Frontal cortex (tissue), 4 donors: ENCODE results near the gene DNAJC12. TPM values are rescaled to one million over a fixed set of nuclear protein-coding genes. Genes with fewer than 3 reads are reported as not detected.
A peak's percentile ranks its signal among the peaks of the same experiment; 100 is the strongest.
"Not testable (repeated sequence)": the region's sequence is repeated elsewhere in the genome, so short reads cannot be mapped to it uniquely, and the experiment has no call there.

Experiments used
- DNase-seq, 2 donors: peaks; one replicate each; pipeline ENCODE4 v3.0.0; 2012; ENCODE audit warnings: low spot score in 2 of 2
- FAIRE-seq: peaks from 2 replicates; lab custom pipeline; 2012; peaks lifted over from hg19 to GRCh38; lab: Jason Lieb, UNC
- total RNA-seq: library from RNA; depleted of rRNA; stranded (reverse); fragments of >200 nt; gene quantifications from one replicate; pipeline ENCODE4 v1.2.3, GENCODE V29; 2014
- donor health status: control.
- donor health status: control.
- donor health status: control.

Gene DNAJC12
- total RNA-seq: 4.5 TPM

DNA sequence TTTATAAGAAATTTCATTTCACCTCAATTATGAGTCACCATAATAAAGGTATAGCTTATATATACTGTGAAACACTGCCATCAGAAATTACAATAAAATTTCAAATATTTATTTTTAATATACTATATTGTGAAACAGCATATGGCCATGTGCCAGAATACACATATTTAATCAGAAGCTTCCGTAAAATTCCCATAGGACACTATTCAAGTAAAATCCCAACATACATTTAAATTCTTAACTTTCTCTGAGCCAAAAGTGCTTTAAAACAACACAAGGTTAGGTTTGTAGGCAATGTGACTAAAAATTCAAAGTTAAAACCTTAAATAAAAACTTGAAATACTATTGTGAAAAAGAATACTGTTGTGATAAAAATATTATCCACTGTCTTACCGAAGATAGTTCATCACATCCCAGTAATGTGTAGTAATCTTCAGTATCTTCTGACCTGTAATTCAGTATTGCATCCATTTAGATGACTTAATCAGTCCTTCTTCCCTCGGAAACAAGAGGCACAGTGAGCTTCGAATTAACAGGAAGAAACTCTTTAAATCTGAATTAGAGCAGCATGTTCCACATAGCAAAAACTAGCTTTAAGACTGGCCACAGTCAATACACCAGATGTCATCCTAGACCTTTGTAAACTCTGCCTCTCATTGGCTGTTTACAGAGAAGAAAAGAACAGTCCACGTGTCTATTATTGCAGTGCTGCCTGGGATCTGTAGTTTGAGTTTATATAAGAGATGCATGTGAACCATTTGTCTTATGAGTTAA is at the start of gene DNAJC12:
Gene DNAJC12 (minus strand): TSS at position 648 of the 774 bp plus-strand sequence. CDS start 177 bp downstream, at position 471.
- peak; percentile 10 for FAIRE-seq
- peak; percentile 18 to 41 for DNase-seq

DNA sequence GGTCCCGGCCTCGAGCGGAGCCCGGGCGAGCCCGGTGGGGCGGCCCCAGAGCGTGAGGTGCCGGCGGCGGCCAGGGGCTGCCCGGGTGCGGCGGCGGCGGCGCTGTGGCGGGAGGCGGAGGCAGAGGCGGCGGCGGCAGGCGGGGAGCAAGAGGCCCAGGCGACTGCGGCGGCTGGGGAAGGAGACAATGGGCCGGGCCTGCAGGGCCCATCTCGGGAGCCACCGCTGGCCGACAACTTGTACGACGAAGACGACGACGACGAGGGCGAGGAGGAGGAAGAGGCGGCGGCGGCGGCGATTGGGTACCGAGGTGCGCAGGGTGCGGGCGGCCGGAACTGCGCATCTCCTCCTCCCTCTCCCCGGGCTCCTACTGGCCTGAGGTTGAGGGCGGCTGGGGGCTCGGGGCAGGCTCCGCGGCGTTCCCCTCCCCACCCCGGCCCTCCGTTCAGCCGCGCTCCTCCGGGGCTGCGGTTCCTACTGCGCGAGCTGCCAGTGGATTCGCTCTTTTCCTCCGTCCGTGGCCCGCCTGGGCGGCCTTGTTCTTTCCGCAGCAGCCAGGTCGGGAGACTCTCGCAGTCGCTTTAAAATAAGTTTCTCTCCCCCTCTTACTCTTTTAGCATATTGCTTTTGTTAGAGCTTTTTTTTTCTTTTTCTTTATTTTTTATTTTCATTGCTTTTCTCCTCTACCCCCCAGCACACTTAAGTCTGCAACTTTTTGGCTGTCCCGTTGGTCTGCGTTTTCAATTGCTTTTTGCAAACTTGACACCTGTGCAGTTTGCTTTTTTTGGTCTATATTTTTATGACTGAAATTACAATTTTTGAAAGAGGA is 47.1 kb upstream of the DNAJC12 start:
- FAIRE-seq: no peak

DNA sequence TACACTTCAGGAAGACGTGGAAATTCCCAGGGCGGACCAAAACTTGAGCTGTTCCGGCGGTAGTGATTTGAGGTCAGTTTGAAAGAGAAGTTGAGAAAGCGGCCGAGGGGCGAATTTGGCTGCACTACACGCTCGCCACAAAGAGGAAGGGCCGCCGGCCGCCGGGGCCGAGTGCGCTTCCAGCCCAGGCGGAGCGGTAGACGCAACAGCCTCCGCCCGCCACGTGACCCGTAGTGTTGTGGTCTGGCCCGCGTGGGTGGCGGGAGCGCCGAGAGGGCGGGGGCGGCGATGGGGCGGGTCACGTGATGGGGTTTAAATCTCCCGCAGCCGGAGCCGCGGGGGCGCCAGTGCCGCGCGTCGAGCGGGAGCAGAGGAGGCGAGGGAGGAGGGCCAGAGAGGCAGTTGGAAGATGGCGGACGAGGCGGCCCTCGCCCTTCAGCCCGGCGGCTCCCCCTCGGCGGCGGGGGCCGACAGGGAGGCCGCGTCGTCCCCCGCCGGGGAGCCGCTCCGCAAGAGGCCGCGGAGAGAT is 46.4 kb upstream of the DNAJC12 start, which contains the start of gene SIRT1:
Gene SIRT1 (plus strand): TSS at position 344 of the 529 bp plus-strand sequence. CDS start 66 bp downstream, at position 410.
- no peak for FAIRE-seq
- peak; percentile 95 for DNase-seq

More for the DNA sequence above, 47.1 kb upstream of the DNAJC12 start:
- DNase-seq: peak; percentile 66 to 77

DNA sequence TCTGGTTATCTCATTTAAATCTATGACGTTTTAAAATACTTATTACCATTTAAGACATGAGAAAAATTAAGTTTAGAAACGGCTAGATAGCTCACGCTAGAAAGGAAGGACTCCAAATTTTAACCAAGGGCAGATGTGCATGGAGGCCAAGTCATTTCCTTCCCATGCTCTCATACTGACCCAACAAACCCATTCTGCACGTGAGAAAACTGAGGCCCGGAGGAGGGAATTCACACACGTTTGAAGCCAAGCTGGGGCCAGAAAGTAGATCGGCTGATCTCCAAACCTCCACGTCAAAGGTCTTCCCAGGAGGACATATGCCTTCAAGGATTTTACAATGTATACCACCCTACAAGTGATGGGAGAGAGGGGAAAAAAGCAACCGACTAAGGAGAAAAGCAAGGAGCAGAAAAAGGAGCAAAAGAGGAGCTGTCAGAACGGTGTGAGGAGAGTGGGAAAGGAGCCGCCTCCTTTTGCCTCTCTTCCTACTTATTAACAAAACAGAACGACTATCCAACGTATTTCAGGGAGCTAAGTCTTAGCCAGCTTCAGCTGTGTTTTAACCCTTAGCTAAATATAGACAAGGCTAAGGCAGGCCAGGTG is 45.8 kb upstream of the DNAJC12 start:
- FAIRE-seq: no peak
- peak; percentile 16 to 20 for DNase-seq

DNA sequence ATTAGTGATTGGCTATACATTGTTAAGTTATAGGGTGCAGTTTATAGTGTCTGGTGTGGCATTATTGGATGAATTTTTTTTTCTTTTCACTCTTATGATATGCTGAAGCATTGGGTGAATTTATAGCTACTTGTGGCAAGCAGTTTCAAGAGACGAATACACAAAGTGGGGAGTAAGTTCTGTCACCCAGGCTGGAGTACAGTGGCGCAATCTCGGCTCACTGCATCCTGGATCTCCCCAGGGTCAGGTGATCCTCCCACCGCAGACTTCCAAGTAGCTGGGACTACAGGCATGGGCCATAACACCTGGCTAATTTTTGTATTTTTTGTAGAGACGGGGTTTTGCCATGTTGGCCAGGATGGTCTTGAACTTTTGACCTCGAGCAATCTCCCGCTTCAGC is 40.1 kb upstream of the DNAJC12 start:
- DNase-seq (no peak), FAIRE-seq (no peak)

DNA sequence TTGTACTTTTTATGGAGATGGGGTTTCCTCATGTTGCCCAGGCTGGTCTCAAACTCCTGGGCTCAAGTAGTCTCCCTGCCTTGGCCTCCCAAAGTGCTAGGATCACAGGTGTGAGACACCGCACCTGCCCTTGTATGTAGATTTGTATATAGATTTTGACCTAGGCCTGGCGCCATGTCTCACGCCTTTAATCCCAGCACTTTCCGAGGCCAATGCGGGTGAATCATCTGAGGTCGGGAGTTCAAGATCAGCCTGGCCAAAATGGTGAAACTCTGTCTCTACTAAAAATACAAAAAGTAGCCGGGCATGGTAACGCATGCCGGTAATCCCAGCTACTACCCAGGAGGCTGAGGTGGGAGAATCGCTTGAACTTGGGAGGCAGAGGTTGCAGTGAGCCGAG is 39.4 kb upstream of the DNAJC12 start:
- FAIRE-seq, DNase-seq: not testable (repeated sequence)

DNA sequence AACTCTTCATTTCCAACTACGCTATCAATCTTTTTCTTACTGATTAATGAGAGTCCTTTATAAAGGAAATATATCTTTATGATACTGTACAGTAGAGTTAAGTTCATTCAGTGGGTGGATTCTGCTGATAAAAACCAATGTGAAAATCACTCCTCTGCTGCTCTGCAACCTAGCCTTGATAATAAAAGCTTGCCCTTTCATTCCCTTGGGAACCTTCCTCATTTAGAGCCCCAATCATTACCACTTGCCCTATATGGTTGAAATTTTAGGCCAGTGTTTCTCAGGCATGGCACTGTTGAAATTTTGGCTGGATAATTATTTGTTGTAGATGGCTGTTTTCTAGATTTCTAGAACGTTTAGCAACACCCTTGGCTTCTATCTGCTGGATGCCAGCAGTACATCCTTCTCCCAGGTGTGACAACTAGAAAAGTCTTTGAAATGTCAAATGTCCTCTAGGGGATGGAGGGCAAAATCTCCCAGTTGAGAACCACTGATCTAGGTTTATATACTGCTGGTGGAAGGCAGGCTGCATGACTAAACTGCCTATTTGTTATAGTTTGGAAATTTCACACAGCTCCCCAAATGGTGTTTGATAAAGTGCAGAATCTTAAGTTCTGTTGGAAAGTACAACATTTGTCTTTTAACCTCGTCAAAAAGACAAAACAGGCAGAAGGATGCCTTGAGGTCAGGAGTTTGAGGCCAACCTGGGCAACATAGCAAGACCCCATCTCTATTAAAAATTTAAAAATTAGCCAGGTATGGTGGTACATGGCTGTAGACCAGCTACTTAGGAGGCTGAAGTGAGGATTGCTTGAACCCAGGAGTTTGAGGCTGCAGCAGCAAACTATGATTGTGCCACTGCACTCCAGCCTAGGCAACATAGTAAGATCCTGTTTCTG is 37.6 kb upstream of the DNAJC12 start:
- no peak for FAIRE-seq
- DNase-seq: no peak

DNA sequence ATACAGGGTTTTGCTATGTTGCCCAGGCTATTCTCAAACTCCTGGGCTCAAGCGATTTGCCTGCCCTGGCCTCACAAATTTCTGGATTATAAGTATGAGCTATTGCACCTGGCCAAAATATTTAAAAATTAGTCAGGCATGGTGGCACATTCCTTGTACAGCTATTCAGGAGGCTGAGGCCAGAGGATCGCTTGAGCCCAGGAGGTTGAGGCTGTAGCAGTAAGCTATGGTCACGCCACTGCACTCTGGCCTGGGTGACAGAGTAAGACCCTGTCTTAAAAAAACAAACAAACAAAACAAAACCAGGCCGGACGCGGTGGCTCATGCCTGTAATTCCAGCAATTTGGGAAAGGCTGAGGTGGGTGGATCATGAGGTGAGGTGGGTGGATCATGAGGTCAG is 32.0 kb upstream of the DNAJC12 start:
- FAIRE-seq: no peak

DNA sequence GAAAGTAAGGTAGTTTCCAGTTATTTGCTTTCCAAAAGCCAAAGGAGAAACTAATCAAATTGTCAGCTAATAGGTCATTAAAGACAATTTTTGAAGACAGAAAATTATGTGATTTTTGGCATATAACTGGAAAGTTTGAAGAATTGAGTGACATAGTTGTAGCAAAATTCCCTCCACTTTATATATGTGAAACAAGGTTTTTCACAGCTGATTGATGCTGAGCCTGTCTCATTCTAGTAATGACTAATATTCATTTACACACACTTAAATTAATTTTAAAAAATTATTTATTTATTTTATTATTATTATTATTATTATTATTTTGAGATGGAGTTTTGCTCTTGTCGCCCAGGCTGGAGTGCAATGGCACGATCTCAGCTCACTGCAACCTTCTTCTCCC is 30.1 kb upstream of the DNAJC12 start:
- FAIRE-seq: no peak
- no peak for DNase-seq

More for the DNA sequence above, 32.0 kb upstream of the DNAJC12 start:
- DNase-seq: no peak

DNA sequence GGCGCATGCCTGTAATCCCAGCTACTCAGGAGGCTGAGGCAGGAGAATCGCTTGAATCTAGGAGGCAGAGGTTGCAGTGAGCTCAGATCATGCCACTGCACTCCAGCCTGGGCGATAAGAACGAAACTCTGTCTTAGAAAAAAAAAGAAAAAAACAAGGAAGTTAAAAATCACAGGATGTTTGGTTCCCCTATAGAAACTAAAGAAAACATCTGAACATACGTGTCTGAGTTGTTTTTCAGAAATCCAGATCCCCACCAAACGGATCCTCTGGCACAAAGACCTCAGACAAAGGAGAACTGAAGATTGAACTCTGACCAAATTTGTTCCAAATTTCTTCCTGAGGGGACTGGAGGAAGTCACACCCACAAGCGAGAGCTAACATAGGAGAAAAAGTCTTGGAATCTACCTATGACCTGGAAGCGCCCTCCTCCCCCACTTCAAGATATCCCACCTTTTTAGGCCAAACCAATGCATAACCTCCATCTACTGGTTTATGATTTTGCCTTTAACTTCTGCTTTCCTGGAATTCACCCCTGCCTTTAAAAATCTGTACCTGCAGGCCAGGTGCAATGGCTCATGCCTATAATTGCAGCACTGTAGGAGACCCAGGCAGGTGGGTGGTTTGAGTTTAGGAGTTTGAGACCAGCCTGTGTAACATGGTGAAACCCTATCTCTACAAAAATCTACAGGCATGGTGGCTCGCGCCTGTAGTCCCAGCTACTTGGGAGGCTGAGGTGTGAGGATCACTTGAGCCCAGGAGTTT is 26.8 kb upstream of the DNAJC12 start:
- no peak for FAIRE-seq

DNA sequence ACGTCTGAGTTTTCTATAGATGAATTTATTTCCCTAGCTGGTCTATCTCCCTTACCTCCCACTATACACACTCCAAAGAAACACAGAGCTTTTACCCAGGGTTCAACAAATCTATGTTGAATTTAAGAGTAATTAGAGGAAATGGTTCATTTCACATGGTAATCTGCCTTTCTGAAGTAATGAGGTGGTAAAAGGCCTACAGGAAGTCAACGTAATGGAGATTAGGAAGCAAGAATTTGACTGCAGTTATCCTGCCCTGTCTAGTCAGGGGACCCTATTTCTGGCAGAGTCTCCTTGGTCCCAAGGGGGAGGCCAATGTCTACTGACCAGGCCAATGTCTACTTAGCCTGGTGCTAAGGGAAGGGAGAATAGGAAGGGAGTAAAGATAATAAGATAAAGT is 25.1 kb upstream of the DNAJC12 start:
- DNase-seq (no peak), FAIRE-seq (no peak)

More for the DNA sequence above, 26.8 kb upstream of the DNAJC12 start:
- DNase-seq: no peak

DNA sequence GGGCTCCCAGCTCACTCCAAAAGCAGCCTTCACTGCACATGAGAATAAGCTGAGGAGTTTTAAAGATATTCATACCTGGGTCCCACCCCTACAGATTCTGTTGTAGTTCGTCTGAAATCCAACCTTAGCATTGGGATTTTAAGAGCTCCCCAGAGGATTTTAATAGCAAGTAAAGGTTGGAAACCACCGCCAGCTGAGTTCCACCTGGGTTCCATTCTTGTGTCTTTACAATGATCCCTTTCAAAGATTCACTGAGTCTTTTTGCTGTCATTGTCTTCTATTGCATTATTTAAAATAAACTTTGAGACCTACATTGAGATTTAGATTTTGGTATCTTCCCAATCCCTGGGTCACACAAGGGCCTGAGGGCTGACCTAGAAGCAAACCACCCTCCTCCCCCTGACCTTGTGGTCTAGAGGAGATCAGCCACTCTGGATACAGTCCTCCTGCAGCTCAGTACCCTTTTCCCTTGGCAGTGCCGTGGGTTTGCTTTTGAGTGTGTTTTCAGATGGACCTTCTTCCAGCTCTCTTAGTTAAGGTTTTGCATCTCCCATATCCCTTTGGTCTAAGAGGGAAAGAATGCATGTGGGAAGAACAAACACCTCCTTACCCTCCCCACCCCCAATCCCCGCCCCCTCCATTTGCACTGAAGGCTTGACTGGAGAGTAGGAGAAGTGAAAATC is 23.9 kb upstream of the DNAJC12 start:
- FAIRE-seq (no peak), DNase-seq (no peak)

DNA sequence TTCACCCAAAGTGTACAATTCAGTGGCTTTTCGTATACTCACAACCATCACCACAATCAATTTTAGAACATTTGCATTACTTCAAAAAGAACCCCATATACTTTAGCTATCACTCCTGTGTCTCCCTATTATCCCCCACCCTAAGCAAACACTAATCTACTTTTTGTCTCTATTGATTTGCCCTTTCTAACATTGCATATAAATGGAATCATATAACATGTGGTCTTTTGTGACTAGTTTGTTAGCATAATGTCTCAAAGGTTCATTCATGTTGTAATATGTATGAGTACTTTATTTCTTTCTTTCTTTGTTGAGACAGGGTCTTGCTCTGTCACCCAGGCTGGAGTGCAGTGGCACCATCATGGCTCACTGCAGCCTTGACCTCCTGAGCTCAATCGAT is 21.0 kb upstream of the DNAJC12 start:
- DNase-seq: no peak
- no peak for FAIRE-seq

DNA sequence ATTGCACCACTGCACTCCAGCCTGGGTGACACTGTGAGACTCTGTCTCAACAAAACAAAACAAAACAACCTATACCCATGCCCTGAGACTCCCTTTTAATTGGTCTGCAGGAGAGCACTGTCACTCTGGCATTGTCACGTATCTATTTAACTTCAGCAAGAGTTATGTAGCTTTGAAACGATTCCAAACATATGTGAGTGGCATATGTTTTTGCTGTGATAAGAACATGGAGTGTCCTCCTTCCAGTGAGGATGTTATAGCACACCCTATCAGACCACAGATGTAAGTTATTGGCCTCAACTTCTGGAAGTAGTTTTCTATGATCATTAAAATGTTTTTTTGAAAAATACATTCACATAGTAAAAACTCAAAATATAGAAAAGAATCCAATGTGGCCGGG is 15.5 kb upstream of the DNAJC12 start:
- FAIRE-seq (no peak), DNase-seq (no peak)

DNA sequence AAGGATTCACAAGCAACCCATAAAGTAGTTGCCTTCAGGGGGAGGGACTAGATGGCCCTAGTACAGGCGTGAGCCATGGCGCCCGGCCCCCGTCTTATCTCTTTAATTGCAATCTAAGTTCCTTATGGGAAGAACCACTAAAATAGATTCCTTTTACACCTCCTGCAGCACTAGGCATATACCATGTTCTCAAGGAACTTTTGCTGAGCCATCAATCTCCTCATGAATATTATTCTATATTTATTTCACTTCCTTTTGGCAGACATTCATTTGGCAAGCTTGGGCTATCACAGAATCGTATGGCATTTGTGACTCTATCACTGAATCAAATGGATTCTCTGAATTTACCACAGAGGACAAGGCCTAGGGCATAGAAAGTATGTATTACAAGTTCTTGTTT is 14.8 kb upstream of the DNAJC12 start:
- FAIRE-seq (no peak), DNase-seq (no peak)

DNA sequence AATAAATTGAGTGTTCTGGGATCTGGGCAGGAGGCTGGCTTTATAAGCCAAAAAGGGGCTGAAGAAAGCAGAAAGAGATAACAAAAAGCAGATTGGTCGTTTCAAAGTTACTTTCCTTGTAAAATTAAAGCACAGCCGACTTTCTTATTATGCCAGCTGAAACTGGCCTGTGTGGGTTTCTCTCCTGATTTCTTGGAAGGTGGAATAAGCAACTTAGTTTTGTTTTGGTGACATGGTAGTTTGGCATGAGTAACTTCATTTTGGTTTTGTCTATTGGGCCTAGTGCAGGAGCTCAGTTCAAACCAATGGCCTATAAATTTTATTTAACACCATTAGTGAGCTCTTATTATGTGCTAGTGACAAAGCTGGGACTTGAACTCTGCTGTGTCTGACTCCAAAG is 13.2 kb upstream of the DNAJC12 start:
- no peak for DNase-seq
- FAIRE-seq: no peak

DNA sequence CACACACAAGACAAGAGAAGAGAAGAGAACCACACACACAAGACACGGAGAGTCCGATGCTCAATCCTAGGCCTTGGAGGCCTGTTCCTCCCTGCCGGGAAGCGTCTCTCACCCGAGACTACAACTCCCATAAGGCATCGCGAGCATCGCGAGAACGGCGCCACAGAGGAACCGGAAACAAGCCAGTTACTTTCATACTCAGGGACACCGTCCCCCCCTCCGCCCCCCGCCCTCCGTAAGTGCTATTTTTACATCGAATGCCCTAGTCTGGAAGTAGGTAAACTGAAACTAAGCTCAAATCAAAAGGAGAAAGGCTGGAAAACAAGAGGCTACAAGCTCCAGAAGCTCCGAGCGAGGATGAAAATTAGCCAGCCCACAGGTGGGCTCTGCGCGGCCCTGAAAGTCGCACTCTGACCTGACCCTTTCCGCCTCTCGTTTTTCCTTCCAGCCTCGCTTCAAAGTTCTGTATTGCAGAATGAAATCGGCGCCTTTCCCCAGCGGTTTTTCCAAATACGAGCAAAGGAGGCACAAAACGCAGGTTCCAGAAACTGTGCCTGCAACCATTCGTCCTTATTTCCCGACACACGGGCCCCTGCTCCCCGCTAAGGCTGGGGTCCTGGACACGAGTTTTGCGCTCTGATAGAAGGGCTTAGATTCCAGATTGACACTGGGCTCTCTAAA is 11.5 kb upstream of the DNAJC12 start:
- FAIRE-seq (no peak), DNase-seq (peak; percentile 71 to 88)
